ENCODE data around the gene FOXQ1.

GRCh38 chr6:1346558-1347091 lies 34.7 kb downstream of the FOXQ1 start:
- TF ChIP-seq CTCF (IDR thresholded peaks at IDR 0.05 in 4 of 5, conservative IDR thresholded peaks at IDR 0.05 in 1 of 5) (no peak), POLR2A (IDR thresholded peaks at IDR 0.05) (no peak)

Measured in gastrocnemius medialis (tissue), 4 donors.